ENCODE results near the gene OR1F1.
"Not testable (repeated sequence)": the region's sequence is repeated elsewhere in the genome, so short reads cannot be mapped to it uniquely, and the experiment has no call there.

OR1F1 gene

GRCh38 chr16:3194792-3195191, 6.8 kb downstream of the OR1F1 start:
- DNase-seq (ENCODE audit: insufficient read length, low spot score) (no peak), FAIRE-seq (no peak)
- no peak for TF ChIP-seq POLR2A (IDR thresholded peaks at IDR 0.05; ENCODE audit: low read depth, low read length)
- TF ChIP-seq TAF1 (IDR thresholded peaks at IDR 0.05; ENCODE audit: low read depth, low read length), result no peak
- TF ChIP-seq POU2F2 (IDR thresholded peaks at IDR 0.05; ENCODE audit: low read depth, low read length), result no peak
- no peak for TF ChIP-seq PAX5 (IDR thresholded peaks at IDR 0.05; ENCODE audit: insufficient read depth, low read length, severe bottlenecking)
- TF ChIP-seq SPI1 (IDR thresholded peaks at IDR 0.05; ENCODE audit: low read depth, low read length), result no peak
- TF ChIP-seq POLR2AphosphoS5 (IDR thresholded peaks at IDR 0.05; ENCODE audit: low read depth, low read length), result no peak

- TF ChIP-seq TAF1 (IDR thresholded peaks at IDR 0.05; ENCODE audit: low read depth, low read length), result no peak
- TF ChIP-seq POLR2AphosphoS5 (IDR thresholded peaks at IDR 0.05; ENCODE audit: low read depth, low read length), result no peak
- no peak for TF ChIP-seq POU2F2 (IDR thresholded peaks at IDR 0.05; ENCODE audit: low read depth, low read length)
- no peak for TF ChIP-seq SPI1 (IDR thresholded peaks at IDR 0.05; ENCODE audit: low read depth, low read length)
- TF ChIP-seq PAX5 (IDR thresholded peaks at IDR 0.05; ENCODE audit: insufficient read depth, low read length, severe bottlenecking), result no peak
- TF ChIP-seq POLR2A (IDR thresholded peaks at IDR 0.05; ENCODE audit: low read depth, low read length), result no peak
- no peak for DNase-seq (ENCODE audit: insufficient read length, low spot score)
- FAIRE-seq, result no peak
These were observed 8.0 kb downstream of the OR1F1 start for GRCh38 chr16:3195975-3196374.

- DNase-seq (ENCODE audit: insufficient read length, low spot score); FAIRE-seq: not testable (repeated sequence)
These were observed 9.8 kb downstream of the OR1F1 start for GRCh38 chr16:3197694-3198333.

- FAIRE-seq (no peak), DNase-seq (ENCODE audit: insufficient read length, low spot score) (no peak)
- TF ChIP-seq POLR2AphosphoS5 (IDR thresholded peaks at IDR 0.05; ENCODE audit: low read depth, low read length) (no peak), TAF1 (IDR thresholded peaks at IDR 0.05; ENCODE audit: low read depth, low read length) (no peak), POU2F2 (IDR thresholded peaks at IDR 0.05; ENCODE audit: low read depth, low read length) (no peak), SPI1 (IDR thresholded peaks at IDR 0.05; ENCODE audit: low read depth, low read length) (no peak), PAX5 (IDR thresholded peaks at IDR 0.05; ENCODE audit: insufficient read depth, low read length, severe bottlenecking) (no peak), POLR2A (IDR thresholded peaks at IDR 0.05; ENCODE audit: low read depth, low read length) (no peak)
These were observed 10.5 kb downstream of the OR1F1 start for GRCh38 chr16:3198334-3199072.

GRCh38 chr16:3202903-3203539, 15.0 kb downstream of the OR1F1 start:
- FAIRE-seq (no peak), DNase-seq (ENCODE audit: insufficient read length, low spot score) (no peak)
- TF ChIP-seq POU2F2 (IDR thresholded peaks at IDR 0.05; ENCODE audit: low read depth, low read length) (no peak), POLR2A (IDR thresholded peaks at IDR 0.05; ENCODE audit: low read depth, low read length) (no peak), SPI1 (IDR thresholded peaks at IDR 0.05; ENCODE audit: low read depth, low read length) (no peak), POLR2AphosphoS5 (IDR thresholded peaks at IDR 0.05; ENCODE audit: low read depth, low read length) (no peak), TAF1 (IDR thresholded peaks at IDR 0.05; ENCODE audit: low read depth, low read length) (no peak), PAX5 (IDR thresholded peaks at IDR 0.05; ENCODE audit: insufficient read depth, low read length, severe bottlenecking) (no peak)

GRCh38 chr16:3205939-3206338, 17.9 kb downstream of the OR1F1 start:
- FAIRE-seq; DNase-seq (ENCODE audit: insufficient read length, low spot score): not testable (repeated sequence)

GRCh38 chr16:3207086-3207953, 19.3 kb downstream of the OR1F1 start:
- FAIRE-seq, result no peak
- DNase-seq (ENCODE audit: insufficient read length, low spot score), result no peak
- TF ChIP-seq PAX5 (IDR thresholded peaks at IDR 0.05; ENCODE audit: insufficient read depth, low read length, severe bottlenecking) (no peak), POU2F2 (IDR thresholded peaks at IDR 0.05; ENCODE audit: low read depth, low read length) (no peak), SPI1 (IDR thresholded peaks at IDR 0.05; ENCODE audit: low read depth, low read length) (no peak), TAF1 (IDR thresholded peaks at IDR 0.05; ENCODE audit: low read depth, low read length) (no peak), POLR2AphosphoS5 (IDR thresholded peaks at IDR 0.05; ENCODE audit: low read depth, low read length) (no peak), POLR2A (IDR thresholded peaks at IDR 0.05; ENCODE audit: low read depth, low read length) (no peak)

GRCh38 chr16:3212006-3212405, 24.0 kb downstream of the OR1F1 start:
- TF ChIP-seq POLR2AphosphoS5 (IDR thresholded peaks at IDR 0.05; ENCODE audit: low read depth, low read length) (no peak), TAF1 (IDR thresholded peaks at IDR 0.05; ENCODE audit: low read depth, low read length) (no peak), PAX5 (IDR thresholded peaks at IDR 0.05; ENCODE audit: insufficient read depth, low read length, severe bottlenecking) (no peak), POU2F2 (IDR thresholded peaks at IDR 0.05; ENCODE audit: low read depth, low read length) (no peak), SPI1 (IDR thresholded peaks at IDR 0.05; ENCODE audit: low read depth, low read length) (no peak), POLR2A (IDR thresholded peaks at IDR 0.05; ENCODE audit: low read depth, low read length) (no peak)

GRCh38 chr16:3212567-3212966, 24.6 kb downstream of the OR1F1 start:
- no peak for FAIRE-seq
- DNase-seq (ENCODE audit: insufficient read length, low spot score), result no peak
- TF ChIP-seq PAX5 (IDR thresholded peaks at IDR 0.05; ENCODE audit: insufficient read depth, low read length, severe bottlenecking) (no peak), POU2F2 (IDR thresholded peaks at IDR 0.05; ENCODE audit: low read depth, low read length) (no peak), POLR2AphosphoS5 (IDR thresholded peaks at IDR 0.05; ENCODE audit: low read depth, low read length) (no peak), SPI1 (IDR thresholded peaks at IDR 0.05; ENCODE audit: low read depth, low read length) (no peak), TAF1 (IDR thresholded peaks at IDR 0.05; ENCODE audit: low read depth, low read length) (no peak), POLR2A (IDR thresholded peaks at IDR 0.05; ENCODE audit: low read depth, low read length) (no peak)

More at GRCh38 chr16:3212006-3212405, 24.0 kb downstream of the OR1F1 start:
- no peak for DNase-seq (ENCODE audit: insufficient read length, low spot score)
- FAIRE-seq, result no peak

Measured in GM12891 (cell line).